COLO668 (cell line): ENCODE measurements around the gene PACSIN2.
"Not testable (repeated sequence)": the region's sequence is repeated elsewhere in the genome, so short reads cannot be mapped to it uniquely, and the experiment has no call there.

Source experiments
- DNase-seq: peaks from one replicate; lab custom pipeline; 2025; ENCODE audit not compliant: unreplicated experiment; lab: John Stamatoyannopoulos, UW

PACSIN2 gene

DNA sequence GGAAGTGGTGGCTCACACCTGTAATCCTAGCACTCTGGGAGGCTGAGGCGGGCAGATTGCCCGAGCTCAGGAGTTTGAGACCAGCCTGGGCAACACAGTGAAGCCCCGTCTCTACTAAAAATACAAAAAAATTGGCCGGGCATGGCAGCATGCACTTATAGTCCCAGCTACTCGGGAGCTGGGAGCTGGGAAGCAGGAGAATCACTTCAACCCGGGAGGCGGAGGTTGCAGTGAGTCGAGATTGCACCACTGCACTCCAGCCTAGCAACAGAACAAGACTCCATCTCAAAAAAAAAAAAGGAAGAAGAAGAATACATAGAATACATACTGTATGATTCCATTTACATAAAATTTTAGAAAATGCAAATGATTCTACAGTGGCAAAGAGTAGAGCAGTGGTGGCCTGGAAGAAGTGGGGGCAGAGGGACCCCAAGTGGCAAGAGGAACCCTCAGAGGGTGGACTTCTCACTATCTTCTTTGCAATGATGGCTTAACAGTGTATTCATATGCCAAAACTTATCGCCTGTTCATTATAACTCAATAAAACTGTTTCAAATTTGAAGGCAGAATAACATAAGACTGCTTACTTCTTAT, 22.0 kb downstream of the PACSIN2 start:
- DNase-seq = no peak

DNA sequence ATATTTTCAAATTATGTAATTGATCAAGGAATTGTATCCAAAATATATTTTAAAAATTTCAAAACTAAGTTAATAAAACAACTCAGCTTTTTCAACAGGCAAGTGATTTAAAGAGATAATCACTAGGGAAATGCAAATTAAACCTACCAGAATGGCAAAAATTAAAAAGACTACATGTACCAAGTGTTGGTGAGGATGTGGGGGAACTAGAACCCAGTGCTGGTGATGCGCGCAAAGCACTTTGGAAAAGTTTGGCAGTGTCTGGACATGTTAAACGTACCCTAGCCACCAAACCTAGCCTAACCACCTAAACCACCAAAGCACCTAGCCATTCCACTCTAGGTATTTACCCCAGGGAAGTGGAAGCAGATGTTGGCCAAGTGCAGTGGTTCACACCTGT, 22.9 kb downstream of the PACSIN2 start:
- DNase-seq = no peak

DNA sequence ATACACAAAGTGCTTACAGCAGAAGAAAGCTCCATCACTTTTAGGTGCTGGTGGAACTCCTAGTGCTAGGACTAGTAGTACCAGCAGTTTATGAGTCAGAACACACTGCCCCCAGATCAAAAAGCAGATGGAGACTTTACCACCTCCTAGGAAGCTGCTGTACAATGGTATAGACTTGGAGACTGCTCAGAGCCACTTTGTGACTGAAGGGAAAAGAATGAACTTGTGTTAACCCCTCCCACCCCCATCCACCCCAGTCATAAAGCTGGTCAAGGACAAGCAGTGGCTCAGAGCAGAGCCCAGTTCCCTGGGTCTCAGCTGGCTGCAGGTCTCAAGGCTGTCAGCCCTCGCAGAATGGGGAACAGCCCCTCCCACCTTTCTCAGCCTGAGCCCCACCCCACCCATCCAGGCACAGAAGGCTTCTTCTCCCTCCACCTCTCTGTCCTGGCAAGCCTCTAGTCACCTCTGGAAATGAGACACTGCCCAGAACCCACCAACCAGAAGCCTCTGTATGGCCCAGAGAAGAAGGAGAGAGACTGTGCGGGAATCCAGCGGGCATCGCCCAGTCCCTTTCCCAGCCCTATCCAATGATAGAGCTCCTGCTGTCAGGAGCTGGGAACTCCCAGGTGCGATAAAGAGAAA, 23.8 kb downstream of the PACSIN2 start:
- DNase-seq = no peak

DNA sequence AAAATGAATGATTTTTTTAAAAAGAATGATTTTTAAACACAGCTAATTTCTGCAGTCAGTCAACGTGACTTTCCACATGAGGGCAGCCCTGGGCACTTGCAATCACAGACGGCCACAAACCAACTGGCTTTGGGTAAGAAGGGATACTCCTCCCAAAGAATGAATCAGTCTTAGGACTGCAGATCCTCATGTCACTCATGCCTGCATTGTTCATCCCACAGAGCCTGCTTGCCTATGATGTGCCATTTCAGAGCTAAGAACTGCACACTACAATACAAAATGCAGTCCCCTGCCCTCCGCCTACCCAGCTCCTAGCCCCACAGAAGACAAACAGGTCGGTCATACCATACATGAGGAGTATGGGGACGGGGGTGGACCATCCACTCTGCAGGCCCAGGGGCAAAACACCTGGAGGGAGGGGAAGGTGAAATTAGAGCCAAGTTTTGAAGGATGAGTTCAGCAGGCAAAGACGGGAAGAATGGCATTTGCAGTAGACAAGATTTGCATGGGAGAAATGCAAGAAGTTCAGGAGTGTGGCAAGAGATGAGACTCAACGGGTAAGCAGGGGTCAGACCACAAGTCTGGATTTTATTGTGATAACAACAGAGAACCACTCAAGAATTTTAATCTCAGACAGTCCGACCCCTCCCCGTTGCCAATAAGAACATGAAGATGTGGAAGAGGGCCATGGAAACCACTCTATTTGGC, 24.7 kb downstream of the PACSIN2 start:
- no peak for DNase-seq

DNA sequence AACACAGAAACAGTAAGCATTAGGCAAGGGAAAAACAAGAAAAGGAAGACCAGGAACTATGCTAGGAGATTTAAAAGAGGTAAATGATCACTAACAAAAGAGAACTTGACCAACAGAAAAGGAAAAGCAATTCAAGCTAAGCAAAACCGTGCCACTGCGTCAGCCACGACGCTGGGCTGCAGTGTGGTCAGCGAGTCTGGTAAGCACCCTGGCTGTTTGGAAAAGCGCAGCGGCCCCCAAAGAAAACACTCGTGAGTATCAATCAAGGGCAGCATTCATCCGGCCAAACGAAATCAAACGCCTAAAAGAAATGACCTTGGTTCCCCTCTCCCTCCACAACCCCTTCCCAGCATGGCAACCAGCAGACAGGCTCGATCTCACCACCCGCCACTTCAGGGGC, 28.8 kb downstream of the PACSIN2 start:
- DNase-seq = no peak

DNA sequence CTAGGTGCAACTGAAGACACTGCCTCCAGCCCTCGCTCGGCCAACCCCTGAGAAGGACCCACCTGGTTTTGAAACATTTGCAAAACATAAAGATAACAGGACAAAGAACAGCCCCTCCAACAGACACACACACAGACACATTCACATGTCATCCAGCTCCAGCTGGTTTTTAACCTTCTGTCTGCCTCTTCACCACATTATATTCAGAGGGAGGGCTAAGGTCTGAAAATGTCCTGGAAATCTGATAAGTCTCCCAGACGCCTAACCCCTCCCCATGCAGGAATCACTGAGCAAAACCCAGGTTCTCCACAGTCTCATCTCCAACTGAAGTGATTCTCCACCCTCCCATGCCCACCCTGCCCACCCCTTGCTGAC, 29.4 kb downstream of the PACSIN2 start:
- DNase-seq = no peak

DNA sequence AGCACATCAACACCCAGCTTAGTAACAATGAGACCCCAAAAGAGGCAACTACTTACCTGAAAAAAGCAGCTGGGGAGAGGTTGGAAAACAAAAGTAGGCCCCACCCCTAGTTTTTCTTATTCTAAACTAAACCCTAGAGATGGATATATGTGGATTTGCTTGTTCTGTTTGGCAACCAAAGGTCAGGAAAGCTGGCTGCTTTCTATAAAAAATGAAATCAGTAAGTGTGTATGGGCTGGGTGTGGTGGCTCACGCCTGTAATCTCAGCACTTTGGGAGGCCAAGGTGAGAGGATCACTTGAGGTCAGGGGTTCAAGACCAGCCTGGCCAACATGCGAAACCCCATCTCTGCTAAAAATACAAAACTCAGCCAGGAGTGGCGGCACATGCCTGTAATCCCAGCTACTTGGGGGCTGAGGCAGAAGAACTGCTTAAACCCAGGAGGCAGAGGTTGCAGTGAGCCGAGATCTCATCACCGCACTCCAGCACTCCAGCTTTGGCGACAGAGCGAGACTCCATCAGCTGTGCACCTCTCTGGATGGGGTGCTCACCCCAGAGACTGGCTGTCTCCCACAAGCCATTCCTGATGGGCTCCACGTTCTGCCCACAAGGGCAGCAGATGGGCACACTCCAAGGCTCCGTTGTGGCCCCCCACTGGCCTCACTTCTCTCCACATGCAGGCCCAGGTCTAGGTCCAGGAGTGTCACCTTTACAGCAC, 30.0 kb downstream of the PACSIN2 start:
- DNase-seq = no peak

DNA sequence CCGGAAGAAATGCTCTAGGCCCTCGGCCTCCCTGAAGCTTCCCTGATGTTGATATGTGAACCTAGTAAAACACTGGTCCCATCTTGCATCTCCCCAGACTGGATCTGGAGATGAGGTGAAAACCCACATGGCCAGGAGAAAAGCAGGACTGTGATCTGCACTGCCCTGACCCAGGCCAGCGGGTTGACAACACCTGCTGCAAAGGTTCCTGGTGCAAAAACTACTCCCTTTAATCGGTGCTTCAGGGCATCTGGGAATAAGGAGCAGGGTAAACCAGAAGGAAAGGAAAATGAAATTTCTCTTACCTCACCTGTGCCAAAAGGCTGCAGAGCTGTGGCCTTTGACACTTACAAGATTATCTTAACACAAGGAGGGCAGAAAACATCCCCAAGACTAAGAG, 30.6 kb downstream of the PACSIN2 start:
- no peak for DNase-seq

DNA sequence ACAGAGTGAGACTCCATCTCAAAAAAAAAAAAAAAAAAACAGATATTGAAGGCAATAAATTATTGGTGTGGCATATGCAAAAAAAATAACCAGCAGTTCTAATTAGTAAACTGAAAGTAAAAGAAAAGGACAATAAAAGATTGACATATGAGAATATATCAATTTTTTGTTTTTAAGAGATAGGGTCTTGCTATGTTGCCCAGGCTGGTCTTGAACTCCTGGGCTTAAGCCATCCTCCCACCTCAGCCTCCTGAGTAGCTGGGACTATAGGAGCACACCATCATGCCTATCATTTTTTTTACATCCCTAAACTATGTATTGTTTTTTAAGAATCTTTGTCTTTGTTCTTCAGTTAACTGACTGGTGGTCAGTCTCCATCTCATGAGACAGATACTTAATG, 31.5 kb downstream of the PACSIN2 start:
- DNase-seq = no peak

DNA sequence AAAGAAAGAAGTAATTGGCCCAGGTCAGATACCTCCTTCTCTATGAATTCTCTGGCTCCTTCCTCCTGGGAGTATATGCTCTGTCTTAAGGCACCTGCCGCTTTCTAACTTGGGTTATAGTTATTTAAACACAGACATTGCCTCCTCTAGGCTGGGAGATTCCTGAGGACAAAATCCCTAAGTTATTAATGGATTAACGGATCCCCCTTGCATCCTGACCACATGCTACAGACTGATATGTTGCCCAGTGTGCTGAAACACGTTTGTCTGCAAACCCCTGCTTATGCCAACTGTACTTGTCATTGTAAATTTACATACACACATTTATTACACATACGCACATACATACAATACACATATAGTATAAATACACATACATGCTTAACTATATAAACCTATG, 35.3 kb downstream of the PACSIN2 start:
- DNase-seq = no peak

DNA sequence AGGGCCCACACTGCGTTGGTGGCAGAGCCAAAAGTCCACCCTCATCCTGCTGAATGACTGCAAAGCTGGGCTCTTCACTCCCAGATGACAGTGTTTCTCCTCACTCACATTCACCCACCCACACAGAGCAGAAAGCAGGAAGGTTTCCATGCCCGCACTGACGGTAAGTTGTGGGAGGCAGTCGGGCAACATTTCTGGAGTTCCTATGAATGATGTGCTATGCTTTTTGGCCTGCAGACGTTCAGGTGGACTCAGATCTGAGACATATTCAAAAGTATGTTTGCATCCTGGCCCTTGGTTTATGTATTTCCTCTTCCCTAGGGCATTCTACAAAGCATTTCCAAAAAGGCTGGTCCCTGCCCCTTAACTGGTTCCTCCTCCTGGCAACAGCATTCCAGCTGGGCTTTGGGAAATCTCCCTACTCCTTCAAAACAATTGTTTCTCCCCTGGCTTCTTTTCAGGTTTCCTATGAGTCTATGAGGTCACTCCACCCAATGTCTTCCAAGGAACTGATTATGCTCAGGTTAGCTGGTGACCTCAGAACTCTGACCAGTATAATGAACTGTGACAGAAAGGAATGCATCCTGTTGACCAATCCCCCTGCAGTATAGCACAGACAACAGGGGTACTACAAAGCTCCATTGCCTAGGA, 36.4 kb downstream of the PACSIN2 start:
- DNase-seq = no peak

DNA sequence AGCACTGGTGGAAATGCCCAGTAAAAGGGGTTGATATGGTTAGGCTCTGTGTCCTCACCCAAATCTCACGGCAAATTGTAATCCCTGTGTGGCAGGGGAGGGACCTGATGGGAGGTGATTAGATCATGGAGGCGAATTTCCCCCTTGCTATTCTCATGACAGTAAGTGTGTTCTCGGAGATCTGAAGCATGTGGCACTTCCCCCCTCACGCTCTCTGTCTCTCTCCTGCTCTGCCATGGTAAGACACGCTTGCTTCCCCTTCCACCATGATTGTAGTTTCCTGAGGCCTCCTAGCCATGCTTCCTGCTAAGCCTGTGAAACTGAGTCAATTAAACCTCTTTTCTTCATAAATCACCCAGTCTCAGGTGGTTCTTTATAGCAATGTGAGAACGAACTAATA, 37.4 kb downstream of the PACSIN2 start:
- no peak for DNase-seq

DNA sequence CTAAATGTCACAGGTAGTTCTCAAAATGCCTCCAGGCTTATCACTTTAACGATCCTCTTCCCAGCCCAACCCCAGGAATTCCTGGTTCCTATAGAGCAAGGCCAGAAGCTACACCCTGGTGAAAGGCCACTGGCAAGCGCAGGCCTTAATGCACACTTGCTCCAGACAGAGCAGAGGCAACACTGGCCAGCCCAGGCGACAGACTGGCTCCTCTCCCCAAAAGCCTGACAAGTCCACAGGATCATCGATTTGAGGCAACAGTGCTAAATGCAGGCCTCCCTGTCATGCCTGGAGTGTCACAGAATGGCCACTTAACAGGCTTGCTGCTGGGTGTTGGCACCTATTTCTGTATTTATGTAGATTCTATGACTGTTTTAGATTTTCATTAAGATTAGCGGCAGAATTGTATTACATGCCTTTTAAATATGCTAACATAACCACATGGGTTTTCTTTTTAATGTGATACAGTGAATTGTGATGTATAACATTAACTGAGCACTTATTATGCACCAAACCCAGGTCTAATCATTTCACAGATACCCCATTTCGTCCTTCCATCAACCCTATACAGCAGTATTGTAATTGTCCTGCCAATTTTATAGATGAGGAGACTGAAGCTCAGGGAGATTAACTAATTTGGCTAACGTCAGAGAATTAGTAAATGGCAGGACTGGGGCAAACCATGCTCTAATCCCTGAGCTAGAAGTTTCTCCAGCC, 38.6 kb downstream of the PACSIN2 start:
- DNase-seq = no peak

DNA sequence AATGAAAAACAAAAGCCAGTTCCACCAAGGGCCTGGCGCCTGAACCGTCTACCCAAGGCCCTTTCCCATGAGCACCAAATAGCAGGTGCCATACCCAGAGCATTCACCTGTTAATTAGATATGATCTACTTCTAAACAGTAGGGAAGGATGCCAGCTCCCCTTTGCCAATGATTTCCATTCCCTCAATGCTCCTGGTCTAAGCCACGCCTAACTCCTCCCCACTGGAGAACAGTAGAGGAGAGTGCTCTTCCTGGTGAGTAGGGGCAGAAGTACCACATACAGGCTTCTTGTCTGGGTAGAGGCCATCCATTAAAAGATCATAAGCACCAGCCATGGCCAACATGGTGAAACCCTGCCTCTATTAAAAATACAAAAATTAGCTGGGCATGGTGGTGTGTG, 40.7 kb downstream of the PACSIN2 start:
- no peak for DNase-seq

DNA sequence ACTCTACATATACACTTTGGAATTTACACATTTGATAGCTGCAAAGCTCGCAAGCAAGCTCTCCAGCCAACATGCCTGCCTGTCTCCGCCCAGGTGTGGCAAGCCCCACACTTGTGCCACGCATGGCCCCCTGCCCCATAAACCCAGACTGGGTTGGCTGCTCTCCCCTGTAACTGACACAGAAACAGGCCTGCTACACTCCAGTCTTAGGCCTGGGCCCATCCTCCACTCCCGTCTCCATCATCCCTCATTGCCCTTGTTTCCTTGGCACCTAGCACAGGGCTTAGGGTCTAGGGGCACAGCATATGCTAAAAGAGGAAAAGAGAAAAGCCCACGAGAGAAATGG, 41.4 kb downstream of the PACSIN2 start:
- DNase-seq = no peak

DNA sequence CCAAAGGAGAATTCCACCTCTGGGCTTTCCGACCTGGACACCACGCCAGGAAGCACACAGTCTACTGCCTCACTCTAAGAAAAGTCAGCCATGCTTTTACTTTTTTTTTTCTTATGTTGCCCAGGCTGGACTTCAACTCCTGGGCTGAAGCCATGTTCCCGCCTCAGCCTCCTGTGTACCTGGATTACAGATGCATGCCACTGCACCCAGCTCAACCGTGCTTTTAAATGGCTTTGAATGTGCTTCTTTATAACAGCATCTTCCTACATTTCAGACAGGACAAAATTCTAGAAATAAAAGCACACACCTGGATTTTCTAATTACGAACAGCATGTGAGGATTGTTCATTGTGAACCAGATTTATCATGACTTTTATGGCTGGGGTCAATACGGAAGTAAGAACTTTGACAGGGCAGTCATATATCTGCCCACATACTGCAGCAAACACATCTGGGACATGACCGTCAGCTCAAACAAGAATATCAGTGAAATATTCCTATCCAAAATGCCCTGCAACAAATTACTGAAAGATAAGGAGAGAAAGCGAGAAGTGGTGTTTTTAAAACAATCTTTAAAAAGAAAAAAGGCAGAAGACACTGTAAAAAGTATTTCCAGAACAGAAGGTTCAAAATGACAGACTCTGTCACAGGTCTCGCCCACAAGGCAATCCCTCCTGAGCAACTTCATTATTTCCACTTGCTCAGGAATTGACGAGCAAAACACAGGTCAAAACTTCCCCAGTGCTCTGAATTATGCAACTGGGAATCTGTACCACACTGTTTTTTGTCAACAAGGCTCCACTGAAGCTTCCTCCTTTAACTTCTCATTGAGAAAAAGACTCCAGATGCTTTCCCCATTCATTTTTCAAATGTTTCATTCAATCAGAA, 42.1 kb downstream of the PACSIN2 start:
- no peak for DNase-seq

DNA sequence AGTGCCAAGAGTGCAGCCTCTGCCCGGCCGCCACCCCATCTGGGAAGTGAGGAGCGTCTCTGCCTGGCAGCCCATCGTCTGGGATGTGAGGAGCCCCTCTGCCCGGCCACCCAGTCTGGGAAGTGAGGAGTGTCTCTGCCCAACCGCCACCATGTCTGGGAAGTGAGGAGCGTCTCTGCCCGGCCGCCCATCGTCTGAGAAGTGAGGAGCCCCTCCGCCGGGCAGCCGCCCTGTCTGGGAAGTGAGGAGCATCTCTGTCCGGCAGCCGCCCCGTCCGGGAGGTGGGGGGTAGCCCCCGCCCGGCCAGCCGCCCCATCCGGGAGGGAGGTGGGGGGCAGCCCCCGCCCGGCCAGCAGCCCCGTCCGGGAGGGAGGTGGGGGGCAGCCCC, 43.5 kb downstream of the PACSIN2 start:
- DNase-seq = not testable (repeated sequence)

DNA sequence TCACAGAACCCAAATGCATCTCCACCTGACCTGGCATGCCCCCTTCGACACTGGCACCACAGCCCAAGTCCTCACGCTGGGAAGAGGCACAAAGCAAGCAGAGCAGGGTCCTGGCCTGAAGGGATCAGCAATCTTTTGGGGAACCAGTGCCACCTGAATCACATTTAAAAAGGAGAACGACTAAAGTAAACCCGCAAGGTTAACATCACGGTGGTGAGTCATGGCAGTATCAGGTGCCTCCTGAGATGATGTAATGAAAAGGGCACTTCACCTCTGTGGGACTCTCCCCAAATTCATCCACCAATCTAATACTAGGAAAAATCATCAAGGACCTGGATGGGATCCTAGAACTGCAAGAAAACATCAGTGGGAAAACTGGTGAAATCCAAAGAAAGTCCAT, 44.9 kb downstream of the PACSIN2 start:
- no peak for DNase-seq

DNA sequence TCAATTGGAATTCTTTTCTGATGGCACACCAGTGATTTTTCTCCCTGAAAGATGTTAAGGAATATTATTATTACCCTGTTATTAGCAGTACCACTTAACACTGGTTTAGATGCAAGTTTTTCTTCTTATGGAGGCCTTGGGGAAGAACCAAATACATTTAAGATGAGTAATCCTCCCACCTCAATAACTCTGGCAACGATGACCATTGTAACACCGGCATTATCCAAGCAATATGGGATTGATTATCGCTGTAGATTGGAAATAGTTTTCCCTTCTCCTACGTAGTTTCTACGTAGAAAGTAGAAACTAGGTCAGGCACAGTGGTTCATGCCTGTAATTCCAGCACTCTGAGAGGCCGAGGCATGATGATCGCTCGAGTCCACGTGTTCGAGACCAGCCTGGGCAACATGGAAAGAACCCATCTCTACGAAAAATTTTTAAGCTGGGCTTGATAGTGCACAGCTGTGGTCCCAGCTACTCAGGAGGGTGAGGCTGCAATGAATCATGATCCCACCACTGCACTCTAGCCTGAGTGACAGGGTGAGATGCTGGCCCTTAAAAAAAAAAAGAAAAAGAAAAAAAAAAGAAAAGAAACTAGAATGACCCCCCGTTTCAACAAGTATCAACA, 45.5 kb downstream of the PACSIN2 start:
- no peak for DNase-seq

DNA sequence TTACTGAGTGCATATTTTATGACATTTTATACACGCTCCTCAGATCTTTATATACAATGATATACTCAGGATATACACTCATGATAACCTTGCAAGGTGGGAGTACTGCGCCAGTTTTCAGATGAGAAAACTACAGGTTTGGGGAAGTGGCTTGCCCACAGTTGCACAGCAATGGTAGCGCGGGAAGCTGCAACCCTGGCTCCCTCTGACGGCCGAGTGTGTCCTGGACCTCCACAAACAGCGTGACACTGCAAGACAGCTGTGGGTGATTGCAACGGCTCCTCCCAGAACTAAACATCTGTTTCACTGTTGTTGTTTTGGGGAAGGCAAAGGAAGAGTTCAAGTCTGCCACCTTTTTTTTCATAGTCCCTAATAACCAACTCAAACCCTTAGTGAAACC, 47.0 kb downstream of the PACSIN2 start:
- DNase-seq = no peak
